T-cell (primary cell): ENCODE results near the gene NRGN. TPM values are rescaled to one million over a fixed set of nuclear protein-coding genes. Genes with fewer than 3 reads are reported as not detected.
"Not testable (repeated sequence)": the region's sequence is repeated elsewhere in the genome, so short reads cannot be mapped to it uniquely, and the experiment has no call there.

Experiments
- ATAC-seq, 4 experiments: fragments of 200-7000 bp in 3 of 4; fragments of 150-1000 bp in 1 of 4; cut with Tn5 transposase; replicated peaks in 1 of 4; 1 replicate in 3 of 4; 2 replicates in 1 of 4; pipeline ENCODE4 v1.10.0; 2021; ENCODE audit warnings: moderate library complexity in 3 of 4, mild to moderate bottlenecking in 2 of 4, moderate number of reproducible peaks in 1 of 4
- CTCF ChIA-PET, 2 donors: fragments of 300-600 bp; sonication (Branson Sonifier 250); formaldehyde crosslinking; loops; one replicate each; lab custom pipeline; 2022; ENCODE audit warnings: antibody characterized with exemption in 2 of 2; lab: Charles Lee
- POLR2A ChIA-PET, 2 donors: fragments of 300-600 bp; sonication (Branson Sonifier 250); formaldehyde crosslinking; loops; one replicate each; lab custom pipeline; 2022; ENCODE audit warnings: antibody characterized with exemption in 2 of 2; lab: Charles Lee
- DNase-seq, 35 experiments: peaks; one replicate each; pipeline versions ENCODE4 v3.0.0 to v3.0.0-alpha.2; 2013 to 2023
- H3K27ac ChIP-seq: one replicate; pipeline ENCODE4 v1.5.1; 2013; ENCODE audit warnings: low read length
- H3K27me3 ChIP-seq, 2 experiments: replicated peaks in 1 of 2; 1 replicate in 1 of 2; 2 replicates in 1 of 2; pipeline versions ENCODE4 v1.6.1 to v1.7.0; 2013; ENCODE audit warnings: low read length in 1 of 2, mixed read lengths in 1 of 2; ENCODE audit not compliant: control insufficient read depth in 2 of 2, insufficient read depth in 2 of 2; ENCODE audit errors: extremely low read depth in 1 of 2
- H3K36me3 ChIP-seq, 2 donors: 1 replicate in 1 of 2; 2 replicates in 1 of 2; pipeline versions ENCODE4 v1.6.1 to v1.7.0; 2013; ENCODE audit warnings: low read length in 1 of 2; ENCODE audit not compliant: control insufficient read depth in 2 of 2, insufficient read depth in 1 of 2; ENCODE audit errors: extremely low read depth in 1 of 2
- H3K4me1 ChIP-seq, 2 experiments: 1 replicate in 1 of 2; 2 replicates in 1 of 2; pipeline versions ENCODE4 v1.6.1 to v1.7.0; 2013; ENCODE audit warnings: low read length in 2 of 2, mixed read lengths in 1 of 2; ENCODE audit not compliant: insufficient read depth in 2 of 2, control insufficient read depth in 1 of 2; ENCODE audit errors: extremely low read depth in 1 of 2
- H3K4me3 ChIP-seq, 2 donors: 1 replicate in 1 of 2; 2 replicates in 1 of 2; pipeline versions ENCODE4 v1.5.1 to v1.7.0; 2013; ENCODE audit warnings: mild to moderate bottlenecking in 2 of 2, low read length in 1 of 2, moderate library complexity in 1 of 2; ENCODE audit not compliant: control insufficient read depth in 1 of 2; ENCODE audit errors: extremely low read depth in 1 of 2
- H3K9me3 ChIP-seq: 2 replicates; pipeline ENCODE4 v1.7.0; 2013
- H3K27ac Mint-ChIP-seq, 2 donors: one replicate each; pipeline ENCODE4 v1.8.0; 2020 to 2021; ENCODE audit warnings: mild to moderate bottlenecking in 2 of 2, mixed read lengths in 2 of 2
- H3K27me3 Mint-ChIP-seq, 2 donors: one replicate each; pipeline ENCODE4 v1.8.0; 2021 to 2022; ENCODE audit warnings: mixed read lengths in 2 of 2
- H3K36me3 Mint-ChIP-seq: one replicate; pipeline ENCODE4 v1.8.0; 2021; ENCODE audit warnings: mixed read lengths
- H3K4me1 Mint-ChIP-seq, 3 donors: one replicate each; pipeline ENCODE4 v1.8.0; 2020 to 2022; ENCODE audit warnings: mixed read lengths in 3 of 3, mild to moderate bottlenecking in 1 of 3
- H3K4me3 Mint-ChIP-seq, 3 donors: one replicate each; pipeline ENCODE4 v1.8.0; 2020 to 2022; ENCODE audit warnings: mild to moderate bottlenecking in 3 of 3, mixed read lengths in 3 of 3, moderate library complexity in 3 of 3
- H3K9me3 Mint-ChIP-seq, 3 donors: one replicate each; pipeline ENCODE4 v1.8.0; 2020 to 2022; ENCODE audit warnings: mixed read lengths in 3 of 3
- WGBS: methylation state at CpG from one replicate; pipeline ENCODE4 v1.1.5; 2013; ENCODE audit warnings: missing lambda C conversion rate; ENCODE audit not compliant: insufficient coverage; 5-methylcytosine and 5-hydroxymethylcytosine counted together
- total RNA-seq, 35 experiments: library from RNA in 6 of 35; stranded (reverse) in 6 of 35; fragments of 120-200 nt in 1 of 35; gene quantifications; one replicate each; pipeline versions ENCODE4 v1.2.1 to v1.2.4 and lab custom pipeline; 2013 to 2026

The NRGN gene
- total RNA-seq, 5 donors from 2014 or later (not counting 1 experiment from before 2014, with no cell fraction given), result 0.26 to 11.0 (median 0.89) TPM

- peaks cover 4 to 22% of the 10 kb centered on the region in 2 experiments for H3K4me1 ChIP-seq
- Mint-ChIP-seq H3K4me3 (no peak overlapping the region), H3K27me3 (peaks cover 0 to 8% of the 10 kb centered on the region in 2 donors), H3K9me3 (no peaks in the 10 kb centered on the region), H3K4me1 (peaks cover 8 to 12% (median 9%) of the 10 kb centered on the region in 3 donors), H3K36me3 (peaks cover 21% of the 10 kb centered on the region), H3K27ac (no peak overlapping the region)
- no CpG with 5 or more reads among the region's 2 CpGs for WGBS
- no peaks in the 10 kb centered on the region for H3K9me3 ChIP-seq
- no peak overlapping the region for H3K27ac ChIP-seq
- no peak for DNase-seq
- no peak for ATAC-seq
- ChIA-PET CTCF (interaction anchor here (0.6 to 1.9 kb wide), 10 partner anchors 20 to 1020 kb away, joined by 3 to 6 read pairs (median 4); no protein-coding TSS in a partner anchor), POLR2A (interaction anchor here in 1 of 2 donors (0.6 kb wide), 1 partner anchor 96 kb away, joined by 3 read pairs; no protein-coding TSS in a partner anchor)
- peaks cover 8 to 10% of the 10 kb centered on the region in 2 donors for H3K36me3 ChIP-seq
- H3K4me3 ChIP-seq, result no peak overlapping the region
- peaks cover 0 to 16% of the 10 kb centered on the region in 2 experiments for H3K27me3 ChIP-seq
Measured at GRCh38 chr11:124766156-124766555, 26.4 kb downstream of the NRGN start.

GRCh38 chr11:124768914-124769313 is 29.2 kb downstream of the NRGN start:
- Mint-ChIP-seq H3K36me3 (peaks cover 36% of the 10 kb centered on the region), H3K4me1 (peaks cover 0 to under 1% (median 0%) of the 10 kb centered on the region in 3 donors), H3K27ac (no peak overlapping the region), H3K27me3 (no peaks in the 10 kb centered on the region), H3K4me3 (no peak overlapping the region), H3K9me3 (no peaks in the 10 kb centered on the region)
- no peak for DNase-seq
- Histone ChIP-seq H3K36me3 (peaks cover 10 to 17% of the 10 kb centered on the region in 2 donors), H3K27ac (no peak overlapping the region), H3K27me3 (no peaks in the 10 kb centered on the region), H3K4me3 (no peak overlapping the region), H3K4me1 (no peaks in the 10 kb centered on the region), H3K9me3 (no peaks in the 10 kb centered on the region)
- WGBS, result 100% methylated on average over 5 of the region's 8 CpGs
- ChIA-PET CTCF (interaction anchor here (0.5 to 1.2 kb wide), 8 partner anchors 23 to 1902 kb away, joined by 3 to 5 read pairs (median 3); no protein-coding TSS in a partner anchor), POLR2A (no interaction called here)
- no peak for ATAC-seq

- WGBS, result 100% methylated on average over 6 of the region's 8 CpGs
- Mint-ChIP-seq H3K4me1 (no peaks in the 10 kb centered on the region), H3K27ac (no peak overlapping the region), H3K36me3 (peaks cover 36% of the 10 kb centered on the region), H3K9me3 (no peaks in the 10 kb centered on the region), H3K27me3 (no peaks in the 10 kb centered on the region), H3K4me3 (no peak overlapping the region)
- ChIA-PET POLR2A (interaction anchor here in 1 of 2 donors (1.0 kb wide), 1 partner anchor 23 kb away, joined by 3 read pairs; no protein-coding TSS in a partner anchor), CTCF (interaction anchor here (0.6 to 1.3 kb wide), 5 partner anchors 24 to 101 kb away, joined by 3 to 5 read pairs (median 3); no protein-coding TSS in a partner anchor)
- Histone ChIP-seq H3K9me3 (no peaks in the 10 kb centered on the region), H3K27ac (no peak overlapping the region), H3K4me3 (no peak overlapping the region), H3K36me3 (peaks cover 10 to 21% of the 10 kb centered on the region in 2 donors), H3K4me1 (no peaks in the 10 kb centered on the region), H3K27me3 (no peaks in the 10 kb centered on the region)
- ATAC-seq, result no peak
- DNase-seq, result no peak
Measured at GRCh38 chr11:124769806-124770774, 30.3 kb downstream of the NRGN start.

GRCh38 chr11:124770959-124771358 is 31.2 kb downstream of the NRGN start:
- POLR2A ChIA-PET, result interaction anchor here in 1 of 2 donors (1.0 kb wide), 1 partner anchor 24 kb away, joined by 3 read pairs; no protein-coding TSS in a partner anchor
- not testable (repeated sequence) for H3K27ac ChIP-seq, H3K27me3 Mint-ChIP-seq, ATAC-seq, H3K27ac Mint-ChIP-seq, H3K9me3 Mint-ChIP-seq, H3K9me3 ChIP-seq, DNase-seq, H3K4me3 Mint-ChIP-seq, H3K4me1 ChIP-seq, H3K4me3 ChIP-seq, H3K4me1 Mint-ChIP-seq, H3K27me3 ChIP-seq
- CTCF ChIA-PET, result interaction anchor here (0.6 to 1.4 kb wide), 2 partner anchors 86 to 102 kb away, joined by 3 read pairs; no protein-coding TSS in a partner anchor
- WGBS, result 93% methylated on average over 2 of the region's 6 CpGs
- H3K36me3 ChIP-seq, result peaks cover 10 to 21% of the 10 kb centered on the region in 2 donors
- H3K36me3 Mint-ChIP-seq, result peaks cover 36% of the 10 kb centered on the region

GRCh38 chr11:124776865-124777645 is 37.3 kb downstream of the NRGN start:
- Mint-ChIP-seq H3K27me3 (no peaks in the 10 kb centered on the region), H3K4me1 (peaks cover 25 to 29% (median 27%) of the 10 kb centered on the region in 3 donors), H3K4me3 (peak overlapping the region in 1 of 3 donors; percentile 41), H3K36me3 (peaks cover 27% of the 10 kb centered on the region), H3K27ac (peak overlapping the region; percentile 8 to 44), H3K9me3 (no peaks in the 10 kb centered on the region)
- POLR2A ChIA-PET, result no interaction called here
- Histone ChIP-seq H3K27me3 (no peaks in the 10 kb centered on the region), H3K9me3 (no peaks in the 10 kb centered on the region), H3K27ac (no peak overlapping the region), H3K4me1 (peaks cover 0 to 14% of the 10 kb centered on the region in 2 experiments), H3K4me3 (no peak overlapping the region), H3K36me3 (peaks cover 0 to 6% of the 10 kb centered on the region in 2 donors)
- CTCF ChIA-PET, result interaction anchor here in 1 of 2 donors (1.2 to 1.5 kb wide), 2 partner anchors 16 to 31 kb away, joined by 3 to 7 read pairs; no protein-coding TSS in a partner anchor
- DNase-seq (peak in 1 of 35 experiments; percentile 34), ATAC-seq (peak in 2 of 4 experiments; percentile 35 to 98)
- 100% methylated on average over 3 of the region's 7 CpGs for WGBS
